BJ (cell line): ENCODE results near the gene BNIP3. TPM values are rescaled to one million over a fixed set of nuclear protein-coding genes. Genes with fewer than 3 reads are reported as not detected.

Experiments used
- CTCF ChIA-PET: fragments of 350-600 bp; formaldehyde crosslinking; extraction: SDS; loops from one replicate; lab custom pipeline; 2021; ENCODE audit warnings: antibody characterized with exemption, inconsistent platforms; lab: Yijun Ruan, JAX
- POLR2A ChIA-PET: fragments of 300-600 bp; sonication (Branson Sonifier 250); formaldehyde crosslinking; extraction: SDS; loops from one replicate; lab custom pipeline; 2021; ENCODE audit warnings: antibody characterized with exemption; lab: Charles Lee
- DNase-seq: peaks from one replicate; pipeline ENCODE4 v3.0.0-alpha.2; 2011; ENCODE audit warnings: low read depth
- H3K27me3 ChIP-seq: 2 replicates; pipeline ENCODE4 v1.6.0; 2011; ENCODE audit warnings: low read length; ENCODE audit not compliant: control insufficient read depth, insufficient read depth
- H3K36me3 ChIP-seq: 2 replicates; pipeline ENCODE4 v1.5.1; 2011; ENCODE audit warnings: low read length; ENCODE audit not compliant: control insufficient read depth, insufficient read depth
- H3K4me3 ChIP-seq: 2 replicates; pipeline ENCODE4 v1.5.1; 2011; ENCODE audit warnings: low read depth, mild to moderate bottlenecking, control low read depth, low read length
- CTCF ChIP-seq: IDR thresholded peaks from 2 replicates; pipeline ENCODE4 v1.5.1; 2011; ENCODE audit warnings: low read depth, mild to moderate bottlenecking, control low read depth, inconsistent platforms, low read length, moderate library complexity; ENCODE audit not compliant: insufficient read depth
- polyA plus RNA-seq: library from polyadenylated mRNA; depleted of rRNA; stranded (reverse); fragments of >200 nt; gene quantifications from 2 replicates; pipeline ENCODE4 v1.2.3, GENCODE V29; 2011

BNIP3 gene
- polyA plus RNA-seq, 1 experiment, result 89.1 TPM

- TF ChIP-seq CTCF, result no peak
- POLR2A ChIA-PET, result no interaction called here
- peaks cover 41% of the 10 kb centered on the region for H3K36me3 ChIP-seq
Observed at GRCh38 chr10:131971591-131971990, 10.1 kb downstream of the BNIP3 start.

DNA sequence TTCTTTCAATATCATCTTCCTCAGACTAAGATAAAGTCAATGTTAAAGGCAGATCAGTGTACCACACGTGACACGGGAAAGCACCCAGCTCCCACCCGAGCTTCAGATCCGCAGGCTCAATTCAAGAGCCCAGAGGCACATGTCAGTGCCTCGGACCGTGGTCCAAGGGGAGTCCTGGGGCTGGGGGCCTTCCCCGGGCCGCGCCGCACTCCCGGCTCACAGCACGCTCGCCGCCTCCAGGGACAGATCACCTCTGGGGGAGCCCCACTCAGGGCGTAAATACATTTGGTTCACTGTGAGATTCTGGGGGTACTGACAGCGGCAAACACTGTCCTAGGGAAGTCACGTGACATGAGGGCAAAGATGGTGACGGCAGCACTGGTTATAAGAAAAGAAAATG lies 10.8 kb downstream of the BNIP3 start:
- no peak for TF ChIP-seq CTCF
- ChIA-PET CTCF (no interaction called here), POLR2A (no interaction called here)

More at GRCh38 chr10:131971591-131971990, 10.1 kb downstream of the BNIP3 start:
- Histone ChIP-seq H3K4me3 (no peak overlapping the region), H3K27me3 (no peaks in the 10 kb centered on the region)
- DNase-seq, result no peak
- CTCF ChIA-PET, result no interaction called here

GRCh38 chr10:131968949-131969348 lies 12.8 kb downstream of the BNIP3 start:
- no peak overlapping the region for H3K4me3 ChIP-seq
- H3K36me3 ChIP-seq, result peaks cover 37% of the 10 kb centered on the region
- TF ChIP-seq CTCF, result no peak
- H3K27me3 ChIP-seq, result no peaks in the 10 kb centered on the region
- ChIA-PET POLR2A (no interaction called here), CTCF (no interaction called here)
- DNase-seq, result no peak

More for the DNA sequence above, 10.8 kb downstream of the BNIP3 start:
- peaks cover 44% of the 10 kb centered on the region for H3K36me3 ChIP-seq
- H3K27me3 ChIP-seq, result no peaks in the 10 kb centered on the region
- no peak for DNase-seq
- no peak overlapping the region for H3K4me3 ChIP-seq

DNA sequence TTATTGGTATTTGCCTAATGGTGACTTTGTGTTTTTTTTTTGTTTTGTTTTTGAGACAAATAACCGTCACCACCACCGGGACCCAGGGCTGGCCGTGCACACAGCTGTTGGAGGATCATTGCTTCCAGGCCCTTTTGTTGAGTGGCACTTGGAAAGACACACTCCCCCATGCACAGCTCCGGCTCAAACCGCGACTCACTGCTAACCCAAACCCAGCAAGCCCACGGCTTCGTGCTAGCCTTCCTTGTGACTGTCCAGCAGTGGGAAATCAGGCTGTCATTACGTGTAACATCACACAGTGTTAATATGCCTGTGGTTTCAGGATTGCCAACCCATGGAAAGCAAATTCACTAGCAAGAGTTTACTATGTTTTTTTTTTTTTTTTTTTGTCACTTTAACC lies 17.4 kb downstream of the BNIP3 start:
- POLR2A ChIA-PET, result no interaction called here
- DNase-seq, result no peak
- no peaks in the 10 kb centered on the region for H3K27me3 ChIP-seq
- H3K4me3 ChIP-seq, result no peak overlapping the region
- CTCF ChIA-PET, result no interaction called here
- no peak for TF ChIP-seq CTCF
- H3K36me3 ChIP-seq, result peaks cover 14% of the 10 kb centered on the region

DNA sequence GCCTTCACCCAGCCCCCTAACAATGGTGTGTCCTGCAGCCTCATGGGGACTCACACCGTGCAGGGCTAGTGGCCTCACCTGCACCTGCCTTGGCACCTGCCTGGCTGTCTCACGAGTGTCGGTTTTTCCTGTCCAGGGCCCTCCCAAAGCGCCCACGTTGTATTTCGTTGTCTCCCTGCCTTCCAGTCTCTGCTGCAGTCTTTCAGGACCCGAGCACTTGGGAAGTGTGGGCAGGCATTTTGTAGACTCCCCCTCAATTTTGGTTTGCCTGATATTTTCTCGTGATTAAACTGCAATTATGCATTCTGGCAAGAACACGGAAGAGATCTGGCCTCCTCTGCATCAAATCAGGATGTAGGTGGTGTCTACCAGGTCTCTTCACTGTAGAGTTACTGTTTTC lies 17.9 kb downstream of the BNIP3 start:
- Histone ChIP-seq H3K4me3 (no peak overlapping the region), H3K36me3 (peaks cover 9% of the 10 kb centered on the region), H3K27me3 (no peaks in the 10 kb centered on the region)
- ChIA-PET CTCF (no interaction called here), POLR2A (no interaction called here)
- TF ChIP-seq CTCF, result no peak
- DNase-seq, result no peak
